HG03457 (cell line): ENCODE results near the gene GRHPR.

Experiments used
- ATAC-seq: cut with Tn5 transposase; IDR thresholded peaks from one replicate; pipeline ENCODE4 v1.9.1; 2021; ENCODE audit warnings: moderate number of reproducible peaks; ENCODE audit not compliant: unreplicated experiment

Gene GRHPR

GRCh38 chr9:37398464-37399025 lies 24.0 kb upstream of the GRHPR start:
- no peak for ATAC-seq

GRCh38 chr9:37399336-37399735 lies 23.2 kb upstream of the GRHPR start:
- no peak for ATAC-seq

GRCh38 chr9:37404590-37404989 lies 17.9 kb upstream of the GRHPR start:
- ATAC-seq = no peak

GRCh38 chr9:37405350-37405749 lies 17.1 kb upstream of the GRHPR start:
- ATAC-seq = no peak

- ATAC-seq = no peak
These were observed 16.6 kb upstream of the GRHPR start for GRCh38 chr9:37405764-37406380.

GRCh38 chr9:37406603-37407401 lies 15.7 kb upstream of the GRHPR start:
- no peak for ATAC-seq

- ATAC-seq = no peak
These were observed 15.0 kb upstream of the GRHPR start for GRCh38 chr9:37407468-37407867.

GRCh38 chr9:37408933-37409710 lies 13.4 kb upstream of the GRHPR start:
- peak; percentile 79 for ATAC-seq

GRCh38 chr9:37410354-37410861 lies 12.1 kb upstream of the GRHPR start:
- ATAC-seq = no peak

GRCh38 chr9:37410969-37411785 lies 11.3 kb upstream of the GRHPR start:
- ATAC-seq = no peak

- no peak for ATAC-seq
These were observed 9.9 kb upstream of the GRHPR start for GRCh38 chr9:37412431-37413151.

- ATAC-seq = no peak
These were observed 9.2 kb upstream of the GRHPR start for GRCh38 chr9:37413311-37413710.

- ATAC-seq = no peak
These were observed 8.0 kb upstream of the GRHPR start for GRCh38 chr9:37414503-37414943.

- ATAC-seq = no peak
These were observed 7.3 kb upstream of the GRHPR start for GRCh38 chr9:37415011-37415719.

GRCh38 chr9:37417252-37417803 lies 5.2 kb upstream of the GRHPR start:
- no peak for ATAC-seq

- no peak for ATAC-seq
These were observed 4.5 kb upstream of the GRHPR start for GRCh38 chr9:37417857-37418618.

GRCh38 chr9:37419204-37419603 lies 3.3 kb upstream of the GRHPR start:
- no peak for ATAC-seq
